GM12878 (cell line): ENCODE data around the gene LRRC3C. TPM values are rescaled to one million over a fixed set of nuclear protein-coding genes. Genes with fewer than 3 reads are reported as not detected.
A peak's percentile ranks its signal among the peaks of the same experiment; 100 is the strongest.

Experiments
- CBFB ChIP-seq: IDR thresholded peaks from 2 replicates; pipeline ENCODE4 v1.6.1; 2016; ENCODE audit warnings: antibody characterized with exemption, low read depth
- CBX3 ChIP-seq: fragments of 200-600 bp; sonication (generic); IDR thresholded peaks from 2 replicates; pipeline ENCODE4 v1.6.1; 2016; ENCODE audit warnings: low read depth, borderline replicate concordance
- CBX5 ChIP-seq: sonication (generic); IDR thresholded peaks from 2 replicates; pipeline ENCODE4 v1.6.1; 2016; ENCODE audit warnings: low read depth, moderate library complexity, mild to moderate bottlenecking, inconsistent platforms
- CHD1 ChIP-seq: IDR thresholded peaks from 2 replicates; pipeline ENCODE4 v1.6.1; 2012; ENCODE audit warnings: low read depth, low read length, improper control_type of control experiment
- CHD4 ChIP-seq: fragments of 200-600 bp; sonication (generic); IDR thresholded peaks from 2 replicates; pipeline ENCODE4 v1.6.1; 2016; ENCODE audit warnings: mild to moderate bottlenecking
- CREB1 ChIP-seq: IDR thresholded peaks from 2 replicates; pipeline ENCODE4 v1.6.1; 2012; ENCODE audit warnings: low read depth, mild to moderate bottlenecking, inconsistent platforms
- EGR1 ChIP-seq, 2 experiments: IDR thresholded peaks; 1 replicate in 1 of 2; 2 replicates in 1 of 2; pipeline ENCODE4 v1.6.1; 2011 to 2012; ENCODE audit warnings: low read depth in 2 of 2, low read length in 2 of 2, borderline replicate concordance in 1 of 2, mild to moderate bottlenecking in 1 of 2, moderate library complexity in 1 of 2
- ESRRA ChIP-seq: IDR thresholded peaks from 2 replicates; pipeline ENCODE4 v1.6.1; 2012; ENCODE audit warnings: mild to moderate bottlenecking, low read length, improper control_type of control experiment
- ETV6 ChIP-seq, 2 experiments: fragments of 450-650 bp in 1 of 2; IDR thresholded peaks in 1 of 2; conservative IDR thresholded peaks in 1 of 2; 2 replicates each; pipeline ENCODE4 v1.6.1; 2014; ENCODE audit warnings: antibody characterized with exemption in 1 of 2, borderline replicate concordance in 1 of 2, low read depth in 1 of 2, mild to moderate bottlenecking in 1 of 2, moderate library complexity in 1 of 2
- FOS ChIP-seq: IDR thresholded peaks from 3 replicates; pipeline ENCODE4 v1.6.1; 2011; ENCODE audit warnings: borderline replicate concordance; ENCODE audit not compliant: insufficient read length; ENCODE audit errors: extremely low read depth
- GABPA ChIP-seq: IDR thresholded peaks from 2 replicates; pipeline ENCODE4 v1.6.1; 2014; ENCODE audit warnings: antibody characterized with exemption, low read depth, mild to moderate bottlenecking, inconsistent platforms
- GATAD2B ChIP-seq: fragments of 450-650 bp; conservative IDR thresholded peaks from 2 replicates; pipeline ENCODE4 v1.6.1; 2017; ENCODE audit warnings: low read depth, mild to moderate bottlenecking, moderate library complexity
- IKZF1 ChIP-seq: fragments of 450-650 bp; conservative IDR thresholded peaks from 2 replicates; pipeline ENCODE4 v1.6.1; 2017; ENCODE audit warnings: antibody characterized with exemption, mild to moderate bottlenecking
- KAT2A ChIP-seq: conservative IDR thresholded peaks from 2 replicates; pipeline ENCODE4 v1.6.1; 2011; ENCODE audit warnings: low read depth, low read length; ENCODE audit not compliant: control insufficient read depth
- NR2C1 ChIP-seq: fragments of 450-650 bp; IDR thresholded peaks from 2 replicates; pipeline ENCODE4 v1.6.1; 2017; ENCODE audit warnings: antibody characterized with exemption, mild to moderate bottlenecking, moderate library complexity
- RUNX3 ChIP-seq: IDR thresholded peaks from 2 replicates; pipeline ENCODE4 v1.6.1; 2012; ENCODE audit warnings: low read length, inconsistent platforms
- SPI1 ChIP-seq: IDR thresholded peaks from 2 replicates; pipeline ENCODE4 v1.6.1; 2011; ENCODE audit warnings: low read depth, mild to moderate bottlenecking, low read length, moderate library complexity, borderline replicate concordance; ENCODE audit not compliant: insufficient read depth
- SREBF2 ChIP-seq: IDR thresholded peaks from 2 replicates; pipeline ENCODE4 v1.6.1; 2012; ENCODE audit warnings: mild to moderate bottlenecking, low read length
- STAT3 ChIP-seq: IDR thresholded peaks from 2 replicates; pipeline ENCODE4 v1.6.1; 2011; ENCODE audit warnings: low read depth, low read length, improper control_type of control experiment
- SUPT20H ChIP-seq: IDR thresholded peaks from 2 replicates; pipeline ENCODE4 v1.6.1; 2011; ENCODE audit warnings: low read depth, mild to moderate bottlenecking, low read length, moderate library complexity, borderline replicate concordance; ENCODE audit not compliant: control insufficient read depth
- TBL1XR1 ChIP-seq: IDR thresholded peaks from 2 replicates; pipeline ENCODE4 v1.6.1; 2012; ENCODE audit warnings: low read depth, low read length, improper control_type of control experiment
- TCF3 ChIP-seq: IDR thresholded peaks from 2 replicates; pipeline ENCODE4 v1.6.1; 2012; ENCODE audit warnings: low read depth, mild to moderate bottlenecking, low read length, borderline replicate concordance; ENCODE audit not compliant: insufficient read depth
- ZNF384 ChIP-seq: IDR thresholded peaks from 2 replicates; pipeline ENCODE4 v1.6.1; 2012; ENCODE audit warnings: low read depth, mild to moderate bottlenecking, low read length, improper control_type of control experiment, borderline replicate concordance
- ZSCAN29 ChIP-seq: fragments of 450-650 bp; IDR thresholded peaks from 2 replicates; pipeline ENCODE4 v1.6.1; 2017; ENCODE audit warnings: mild to moderate bottlenecking, moderate library complexity
- polyA plus RNA-seq, 11 experiments: library from polyadenylated mRNA; depleted of rRNA in 4 of 11; unstranded in 6 of 11; stranded (reverse) in 5 of 11; fragments of >200 nt; fragmentation: Nextera tagmentation in 4 of 11; fragmentation: Illumina TruSeq in 1 of 11; extraction: Ambion mirVana in 4 of 11; extraction: Trizol in 1 of 11; gene quantifications; 1 replicate in 1 of 11; 2 replicates in 10 of 11; pipeline versions ENCODE4 v1.2.1 to v1.2.3, GENCODE V29; 2011 to 2016; ENCODE audit warnings: inconsistent platforms in 2 of 11, missing spikeins in 2 of 11, low read depth in 1 of 11
- total RNA-seq, 4 experiments: library from RNA; depleted of rRNA in 3 of 4; stranded (reverse); fragments of >200 nt in 3 of 4; fragmentation: Illumina TruSeq in 1 of 4; extraction: Trizol in 1 of 4; gene quantifications; 2 replicates each; pipeline versions ENCODE4 v1.2.1 to v1.2.3, GENCODE V29; 2013 to 2021
- TF ChIP-seq, protein P1 (sequence below): IDR thresholded peaks from 2 replicates; pipeline ENCODE4 v1.6.1; 2011; ENCODE audit warnings: low read depth, mild to moderate bottlenecking, low read length, moderate library complexity, borderline replicate concordance; ENCODE audit errors: extremely low read depth
- TF ChIP-seq, protein P2 (sequence below): fragments of 450-650 bp; IDR thresholded peaks from 2 replicates; pipeline ENCODE4 v1.6.1; 2016; ENCODE audit warnings: mild to moderate bottlenecking
- TF ChIP-seq, protein P3 (sequence below): IDR thresholded peaks from 2 replicates; pipeline ENCODE4 v1.6.1; 2011; ENCODE audit warnings: borderline replicate concordance, low read depth, mild to moderate bottlenecking, moderate library complexity, mixed read lengths, low read length; ENCODE audit not compliant: insufficient read depth; ENCODE audit errors: extremely low read length

The LRRC3C gene
- total and polyA plus RNA-seq, 10 of the 15 experiments (the other 5 are each of a cell fraction or from before 2014, with no cell fraction given), result not detected

DNA sequence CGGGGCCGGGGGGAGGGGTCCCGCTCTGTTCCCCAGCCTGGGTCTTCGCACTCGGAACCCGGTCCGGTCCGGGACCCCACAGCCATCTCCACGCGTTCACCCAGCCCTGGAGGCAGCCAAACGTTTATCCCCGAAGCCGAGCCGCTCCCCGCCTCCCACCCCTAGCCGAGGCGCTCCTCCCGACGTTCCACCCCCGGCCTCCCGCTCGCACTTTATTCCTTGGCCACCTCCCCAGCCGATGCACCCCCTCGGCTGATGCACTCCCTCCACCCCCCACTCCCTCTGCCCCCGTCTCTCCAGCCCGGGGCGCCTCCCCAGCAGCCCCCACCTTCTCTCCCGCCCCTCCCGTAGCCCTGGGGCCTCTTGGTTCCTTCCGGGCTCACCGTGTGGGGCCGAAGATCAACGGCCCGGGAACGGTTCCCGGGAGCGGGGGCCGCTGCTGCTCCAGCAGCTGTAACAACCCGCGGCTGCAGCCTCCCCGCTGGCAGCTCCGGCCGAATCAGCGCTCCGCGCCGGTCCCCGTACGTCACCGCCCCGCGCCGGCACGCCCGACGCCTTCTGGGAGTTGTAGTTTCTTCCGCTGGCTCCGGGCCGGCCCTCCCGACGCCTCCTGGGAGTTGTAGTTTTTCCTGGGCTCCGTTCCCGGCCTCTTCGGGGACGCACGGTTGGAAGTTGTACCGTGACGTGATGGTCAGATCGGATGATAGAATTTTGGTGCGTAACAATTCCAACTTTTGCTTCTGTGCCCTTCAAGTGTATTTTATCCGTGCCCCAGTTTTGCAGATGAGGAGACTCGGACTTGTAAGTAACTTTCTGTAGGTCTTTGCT, at the start of gene LRRC3C, which contains the start of gene ORMDL3 (continued):
- TF ChIP-seq IKZF1, result peak; percentile 100
- peak; percentile 45; the same call in 1 of the 2 replicates for TF ChIP-seq GATAD2B
- no peak for TF ChIP-seq ZNF384
- no peak for TF ChIP-seq RUNX3
- no peak for TF ChIP-seq KAT2A
- TF ChIP-seq FOS, result no peak
- no peak for TF ChIP-seq CHD4
- no peak for TF ChIP-seq SREBF2
- no peak for TF ChIP-seq SPI1
- no peak for TF ChIP-seq ETV6 (conservative IDR thresholded peaks at IDR 0.05 in 1 of 2, IDR thresholded peaks at IDR 0.05 in 1 of 2; ENCODE audit: borderline replicate concordance in 1 of 2, low read depth in 1 of 2)
- no peak for TF ChIP-seq ZSCAN29
- 0 out of 2 replicates have a peak, but pooled peaks have one; percentile 64 for TF ChIP-seq ESRRA
- no peak for TF ChIP-seq STAT3
- TF ChIP-seq, protein P1, sequence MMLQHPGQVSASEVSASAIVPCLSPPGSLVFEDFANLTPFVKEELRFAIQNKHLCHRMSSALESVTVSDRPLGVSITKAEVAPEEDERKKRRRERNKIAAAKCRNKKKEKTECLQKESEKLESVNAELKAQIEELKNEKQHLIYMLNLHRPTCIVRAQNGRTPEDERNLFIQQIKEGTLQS, result peak; percentile 98
- TF ChIP-seq TCF3, result peak; percentile 76
- TF ChIP-seq CBFB, result no peak
- TF ChIP-seq, protein P2, sequence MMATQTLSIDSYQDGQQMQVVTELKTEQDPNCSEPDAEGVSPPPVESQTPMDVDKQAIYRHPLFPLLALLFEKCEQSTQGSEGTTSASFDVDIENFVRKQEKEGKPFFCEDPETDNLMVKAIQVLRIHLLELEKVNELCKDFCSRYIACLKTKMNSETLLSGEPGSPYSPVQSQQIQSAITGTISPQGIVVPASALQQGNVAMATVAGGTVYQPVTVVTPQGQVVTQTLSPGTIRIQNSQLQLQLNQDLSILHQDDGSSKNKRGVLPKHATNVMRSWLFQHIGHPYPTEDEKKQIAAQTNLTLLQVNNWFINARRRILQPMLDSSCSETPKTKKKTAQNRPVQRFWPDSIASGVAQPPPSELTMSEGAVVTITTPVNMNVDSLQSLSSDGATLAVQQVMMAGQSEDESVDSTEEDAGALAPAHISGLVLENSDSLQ, result no peak
- peak; percentile 100 for TF ChIP-seq CREB1
- no peak for TF ChIP-seq GABPA
- TF ChIP-seq NR2C1, result peak; percentile 84
- no peak for TF ChIP-seq SUPT20H
- no peak for TF ChIP-seq CHD1
- TF ChIP-seq, protein P3, sequence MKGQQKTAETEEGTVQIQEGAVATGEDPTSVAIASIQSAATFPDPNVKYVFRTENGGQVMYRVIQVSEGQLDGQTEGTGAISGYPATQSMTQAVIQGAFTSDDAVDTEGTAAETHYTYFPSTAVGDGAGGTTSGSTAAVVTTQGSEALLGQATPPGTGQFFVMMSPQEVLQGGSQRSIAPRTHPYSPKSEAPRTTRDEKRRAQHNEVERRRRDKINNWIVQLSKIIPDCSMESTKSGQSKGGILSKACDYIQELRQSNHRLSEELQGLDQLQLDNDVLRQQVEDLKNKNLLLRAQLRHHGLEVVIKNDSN, result no peak
- peak in 1 of 2 experiments; percentile 17; a peak in 1 of 3 replicates for TF ChIP-seq EGR1 (IDR thresholded peaks at IDR 0.05; ENCODE audit: borderline replicate concordance in 1 of 2, low read depth in 2 of 2, low read length in 2 of 2)
- TF ChIP-seq TBL1XR1, result 0 out of 2 replicates have a peak, but pooled peaks have one; percentile 58
- no peak for TF ChIP-seq CBX3
- TF ChIP-seq CBX5, result no peak
